Non-pigmented ciliary epithelial cell (primary cell): ENCODE measurements around the gene PLEKHB1.

Experiments
- DNase-seq: peaks from one replicate; pipeline ENCODE4 v3.0.0-alpha.2; 2010; ENCODE audit warnings: low read depth

Gene PLEKHB1

DNA sequence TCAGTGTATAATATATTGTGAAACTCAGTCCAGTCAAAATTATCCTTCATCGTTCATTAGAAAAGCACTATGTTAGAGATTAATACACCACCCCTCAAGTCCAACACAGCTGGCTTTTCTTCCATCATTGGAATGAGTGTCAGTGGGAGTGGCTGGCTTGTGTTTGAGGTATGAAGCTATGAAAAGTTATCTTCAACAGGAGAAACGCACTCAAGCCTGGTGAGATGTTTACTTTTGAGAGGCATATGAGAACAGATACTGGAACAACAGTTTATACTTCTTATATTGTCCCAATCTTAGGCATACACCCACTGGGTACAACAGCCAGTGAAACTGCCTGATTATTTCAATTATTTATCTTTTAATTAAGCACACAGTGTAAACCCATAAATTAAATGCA is 34.3 kb downstream of the PLEKHB1 start:
- no peak for DNase-seq

GRCh38 chr11:73693899-73694525 is 47.6 kb downstream of the PLEKHB1 start:
- DNase-seq = no peak

- DNase-seq = no peak
Observed at GRCh38 chr11:73705053-73705452, 58.7 kb downstream of the PLEKHB1 start.

- no peak for DNase-seq
Observed at GRCh38 chr11:73710964-73711363, 64.6 kb downstream of the PLEKHB1 start.
